Islet of Langerhans (tissue), 1 donor: ENCODE results near the gene MMP11.
"Not testable (repeated sequence)": the region's sequence is repeated elsewhere in the genome, so short reads cannot be mapped to it uniquely, and the experiment has no call there.

Experiments
- FAIRE-seq: peaks from one replicate; lab custom pipeline; 2011; peaks lifted over from hg19 to GRCh38; lab: Jason Lieb, UNC

Gene MMP11, protein sequence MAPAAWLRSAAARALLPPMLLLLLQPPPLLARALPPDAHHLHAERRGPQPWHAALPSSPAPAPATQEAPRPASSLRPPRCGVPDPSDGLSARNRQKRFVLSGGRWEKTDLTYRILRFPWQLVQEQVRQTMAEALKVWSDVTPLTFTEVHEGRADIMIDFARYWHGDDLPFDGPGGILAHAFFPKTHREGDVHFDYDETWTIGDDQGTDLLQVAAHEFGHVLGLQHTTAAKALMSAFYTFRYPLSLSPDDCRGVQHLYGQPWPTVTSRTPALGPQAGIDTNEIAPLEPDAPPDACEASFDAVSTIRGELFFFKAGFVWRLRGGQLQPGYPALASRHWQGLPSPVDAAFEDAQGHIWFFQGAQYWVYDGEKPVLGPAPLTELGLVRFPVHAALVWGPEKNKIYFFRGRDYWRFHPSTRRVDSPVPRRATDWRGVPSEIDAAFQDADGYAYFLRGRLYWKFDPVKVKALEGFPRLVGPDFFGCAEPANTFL

DNA sequence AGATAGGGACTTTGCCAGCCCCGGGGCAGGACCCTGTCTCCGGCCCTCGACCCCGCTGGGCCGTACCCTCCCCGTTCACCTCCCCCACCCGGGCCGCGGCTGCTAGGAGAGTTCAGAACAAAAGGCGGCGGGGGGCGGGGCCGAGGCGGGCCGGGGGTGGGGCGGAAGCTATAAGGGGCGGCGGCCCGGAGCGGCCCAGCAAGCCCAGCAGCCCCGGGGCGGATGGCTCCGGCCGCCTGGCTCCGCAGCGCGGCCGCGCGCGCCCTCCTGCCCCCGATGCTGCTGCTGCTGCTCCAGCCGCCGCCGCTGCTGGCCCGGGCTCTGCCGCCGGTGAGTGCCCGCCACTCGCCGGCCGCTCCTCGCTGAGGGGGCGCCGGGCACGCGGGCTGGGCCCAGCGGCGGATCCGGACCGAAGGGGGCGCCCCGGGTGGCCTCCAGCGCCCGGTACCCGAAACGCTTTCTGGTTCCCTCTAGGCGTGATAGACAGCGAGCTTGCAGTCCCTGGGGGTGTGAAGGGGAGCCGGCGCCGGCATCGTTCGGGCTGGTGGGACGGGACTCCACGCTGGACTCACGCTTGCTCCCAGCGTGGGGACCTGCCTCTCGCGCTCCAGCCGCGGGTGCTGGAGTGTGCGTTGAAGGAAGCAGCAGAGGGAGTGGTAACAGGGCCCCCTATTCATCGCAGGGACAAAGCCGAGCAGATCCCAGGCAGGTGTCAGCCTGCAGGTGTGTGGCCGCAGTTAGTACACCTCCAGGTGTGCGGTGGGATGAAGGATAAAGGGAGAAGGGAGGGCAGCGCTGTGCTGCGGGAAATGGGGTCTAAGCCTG lies at the start of gene MMP11:
MMP11 (plus strand) TSS at position 201 of the 825 bp plus-strand sequence; CDS start at position 223, 22 bp downstream.
- FAIRE-seq: no peak

DNA sequence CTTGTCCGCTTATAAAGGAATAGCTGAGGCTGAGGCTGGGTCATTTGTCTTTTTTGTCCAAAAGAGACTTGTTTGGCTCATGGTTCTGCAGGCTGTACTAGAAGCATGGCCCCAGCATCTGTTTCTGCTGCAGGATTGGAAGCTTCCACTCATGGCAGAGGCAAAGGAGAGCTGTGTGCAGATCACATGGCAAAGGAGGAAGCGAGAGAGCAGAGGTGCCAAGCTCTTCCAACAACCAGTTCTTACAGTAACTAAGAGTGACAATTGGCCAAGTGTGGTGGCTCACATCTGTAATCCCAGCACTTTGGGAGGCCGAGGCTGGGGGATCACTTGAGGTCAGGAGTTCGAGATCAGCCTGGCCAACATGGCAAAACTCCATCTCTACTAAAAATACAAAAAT lies 44.5 kb upstream of the MMP11 start:
- not testable (repeated sequence) for FAIRE-seq

DNA sequence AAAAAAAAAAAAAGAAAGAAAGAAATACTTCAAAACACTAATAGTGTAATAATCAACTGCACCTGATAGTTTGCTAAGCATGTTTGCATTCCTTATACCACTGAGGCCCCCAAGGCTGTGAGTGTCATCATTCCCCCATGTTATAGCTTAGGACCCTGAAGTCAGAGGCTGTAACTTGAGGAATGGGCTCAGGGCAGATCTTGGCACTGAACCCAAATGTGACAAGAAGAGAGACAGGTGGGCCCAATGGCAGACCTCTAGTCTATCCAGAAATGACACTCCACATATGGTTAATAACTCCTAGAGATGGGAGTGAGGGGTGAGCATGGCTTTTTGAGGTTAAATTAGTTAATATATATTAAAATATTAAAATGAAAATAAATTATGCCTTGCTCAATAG lies 35.0 kb upstream of the MMP11 start:
- FAIRE-seq: no peak

DNA sequence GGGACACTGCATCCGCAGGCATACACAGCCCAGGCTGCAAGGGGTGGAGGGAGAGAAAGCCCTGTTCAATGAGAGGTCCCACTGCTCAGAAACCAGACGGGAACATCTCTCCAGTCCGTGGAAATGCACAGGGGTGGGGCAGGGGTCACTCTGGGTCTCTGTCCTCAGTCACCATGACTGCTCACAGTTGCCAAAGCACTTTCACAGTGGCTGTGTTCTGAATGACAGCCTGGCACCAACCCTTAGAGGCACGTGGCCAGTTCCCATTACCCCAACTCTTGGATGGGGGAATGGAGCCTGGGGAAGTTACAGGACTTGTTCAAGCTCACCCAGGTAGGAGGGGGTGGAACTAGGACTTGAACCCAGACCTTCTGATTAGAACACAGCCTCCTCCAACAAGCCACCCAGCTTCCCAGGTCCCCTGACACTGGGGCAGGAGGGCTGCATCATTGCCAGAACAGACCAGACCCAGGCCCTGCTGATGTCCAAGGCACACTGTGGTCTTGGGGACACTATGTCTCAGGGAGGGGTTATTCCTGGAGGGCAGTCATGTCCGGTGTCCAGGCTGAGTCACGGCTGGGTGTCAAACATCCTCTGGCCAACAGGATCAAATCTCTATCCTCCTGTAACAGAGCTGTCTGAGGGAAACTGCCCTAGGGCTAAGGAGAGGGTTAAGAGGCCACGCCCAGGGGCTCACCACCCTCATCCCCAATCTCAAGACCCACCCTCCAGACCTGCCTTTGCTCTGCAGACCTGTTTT lies 30.0 kb upstream of the MMP11 start:
- FAIRE-seq: no peak

DNA sequence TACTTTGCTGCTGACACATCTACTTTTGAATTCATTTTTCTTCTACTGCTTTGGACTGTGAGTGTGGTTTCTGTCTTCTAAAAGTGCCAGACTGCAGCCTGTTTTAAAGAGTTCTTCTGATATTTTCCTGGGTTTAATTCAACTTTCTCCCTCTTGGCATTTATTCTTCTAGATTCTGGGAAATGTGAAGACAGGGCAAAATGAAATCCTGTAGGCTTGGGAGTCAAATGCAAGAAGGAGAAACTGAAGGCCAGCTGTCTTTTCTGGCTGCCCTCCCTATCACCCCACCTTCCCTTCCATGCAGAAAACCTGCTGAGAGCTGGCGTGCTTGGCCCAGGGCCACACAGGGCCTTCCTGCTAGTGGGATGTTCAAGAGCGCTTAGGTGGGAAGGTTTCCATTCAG lies 29.3 kb upstream of the MMP11 start:
- FAIRE-seq: no peak

DNA sequence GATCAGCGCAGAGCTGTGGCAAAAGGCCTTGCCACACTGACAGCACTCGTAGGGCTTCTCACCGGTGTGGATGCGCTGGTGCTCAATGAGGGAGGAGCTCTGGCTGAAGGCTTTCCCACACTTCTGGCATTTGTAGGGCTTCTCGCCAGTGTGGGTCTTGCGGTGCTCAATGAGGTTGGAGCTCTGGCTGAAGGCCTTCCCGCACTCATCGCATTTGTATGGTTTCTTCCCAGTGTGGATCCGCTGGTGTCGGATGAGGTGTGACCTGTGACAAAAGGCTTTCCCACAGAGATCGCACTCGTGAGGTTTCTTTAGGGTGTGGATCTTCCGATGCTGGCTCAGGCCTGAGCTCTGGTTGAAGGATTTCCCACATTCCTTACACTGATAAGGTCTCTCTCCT lies 28.6 kb upstream of the MMP11 start:
- no peak for FAIRE-seq

DNA sequence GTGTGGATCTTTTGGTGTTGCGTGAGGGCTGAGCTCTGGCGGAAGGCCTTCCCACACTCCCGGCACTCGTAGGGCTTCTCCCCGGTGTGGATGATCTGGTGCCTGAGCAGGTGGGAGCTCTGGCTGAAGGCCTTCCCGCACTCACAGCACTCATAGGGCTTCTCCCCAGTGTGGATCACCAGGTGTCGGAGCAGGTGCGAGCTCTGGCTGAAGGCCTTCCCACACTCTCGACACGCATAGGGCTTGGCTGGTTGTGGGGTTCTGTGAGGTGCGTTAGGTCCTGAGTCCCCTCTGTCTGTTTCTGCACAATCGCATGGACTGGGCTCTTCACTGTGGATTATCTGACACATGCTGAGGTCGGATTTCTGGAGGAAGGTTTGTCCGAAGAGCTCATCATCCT lies 28.2 kb upstream of the MMP11 start:
- no peak for FAIRE-seq

DNA sequence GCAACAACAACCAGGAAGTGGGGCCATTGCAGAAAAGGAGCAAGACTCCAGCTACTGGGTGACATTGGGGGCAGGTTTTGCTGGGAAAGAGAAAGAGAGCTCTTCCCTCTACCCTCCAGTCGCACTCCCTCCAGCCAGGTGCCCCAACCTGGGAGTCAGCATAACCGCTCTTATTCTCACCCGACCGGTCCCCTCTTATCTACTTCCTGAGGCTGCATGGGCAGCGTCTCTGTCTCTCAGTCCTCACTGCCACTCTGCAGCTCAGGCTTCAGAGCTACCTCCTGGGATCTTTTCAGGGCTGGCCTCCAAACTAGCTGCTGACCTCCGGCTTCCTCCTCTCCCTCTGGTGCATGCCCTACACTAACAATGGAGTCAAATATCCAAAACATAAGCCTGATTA lies 26.9 kb upstream of the MMP11 start:
- FAIRE-seq: no peak

DNA sequence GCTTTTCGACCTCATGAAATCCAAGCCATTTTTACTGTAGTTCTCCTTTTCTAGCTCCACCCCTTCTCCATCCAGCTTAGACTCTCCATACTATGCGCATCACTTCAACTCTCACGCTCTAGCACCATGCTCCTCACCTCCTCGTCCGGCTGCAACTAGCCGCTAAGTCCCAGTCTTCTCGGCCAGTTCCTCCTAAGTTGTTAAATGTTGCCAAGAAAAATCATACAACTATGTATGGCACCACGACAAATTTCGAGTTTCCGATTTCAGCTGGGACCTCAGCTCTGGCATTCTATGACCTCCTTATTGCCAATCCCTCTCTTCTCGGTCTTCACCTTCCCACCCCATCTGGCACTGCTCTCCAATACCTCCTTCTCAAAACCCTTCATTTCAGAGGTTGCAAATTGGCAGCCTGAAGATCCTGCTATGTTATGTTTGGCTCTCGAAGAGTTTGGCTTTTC lies 22.8 kb upstream of the MMP11 start:
- FAIRE-seq: no peak

DNA sequence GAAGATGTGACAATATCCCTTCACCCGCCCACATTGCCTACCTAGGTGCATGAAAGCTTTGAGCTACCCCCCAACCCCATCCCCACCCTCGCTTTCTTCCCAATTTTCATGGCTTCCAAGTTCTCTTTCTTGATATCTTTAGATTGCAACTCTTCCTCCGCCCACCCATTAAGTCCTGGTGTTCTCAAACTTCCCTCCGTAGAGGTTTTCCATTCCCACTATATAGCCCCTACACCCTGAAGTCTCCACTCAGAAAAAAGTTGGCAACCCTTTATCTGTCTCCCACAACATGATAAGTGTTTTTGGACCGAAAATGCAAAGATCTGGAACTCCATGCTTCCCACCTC lies 22.3 kb upstream of the MMP11 start:
- no peak for FAIRE-seq

DNA sequence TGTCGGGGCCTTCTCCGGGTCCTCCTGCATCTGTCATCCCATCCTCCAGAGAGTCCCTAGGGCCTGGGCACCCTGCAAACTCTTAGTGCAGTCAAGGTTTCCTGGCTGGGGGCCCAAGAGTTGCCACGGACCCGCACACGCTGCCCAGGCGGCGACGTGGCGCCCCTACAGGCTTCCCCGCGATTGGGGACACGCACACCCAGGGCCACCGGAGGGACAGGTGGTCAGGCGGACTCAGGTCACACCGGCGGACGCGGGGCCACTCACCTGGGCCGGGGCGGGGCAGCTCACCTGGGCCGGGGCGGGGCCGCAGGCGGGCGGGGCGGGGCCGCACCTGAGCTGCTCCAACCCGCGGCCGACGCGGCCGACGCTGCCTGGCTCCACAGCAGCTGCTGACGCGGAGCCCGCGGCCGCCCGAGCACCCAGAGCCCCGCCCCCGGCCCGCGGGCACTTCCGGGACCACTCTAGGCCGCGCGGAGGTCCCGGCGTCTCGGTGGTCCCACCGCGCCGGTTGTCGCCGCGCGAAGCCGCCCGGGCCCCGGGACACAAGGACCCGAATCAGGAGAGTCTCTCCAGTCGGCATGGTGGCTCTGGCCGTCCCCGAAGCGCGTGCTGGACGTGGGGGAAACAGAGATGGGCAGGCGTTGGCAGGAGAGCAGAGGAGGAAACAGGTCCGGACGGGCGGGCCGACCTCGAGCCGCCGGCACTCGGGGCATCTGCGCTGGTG lies 21.8 kb upstream of the MMP11 start, which contains the start of gene ZNF70:
ZNF70 (minus strand) TSS at position 399 of the 727 bp plus-strand sequence. CDS start 5,972 bp downstream, outside the sequence.
- FAIRE-seq: no peak

DNA sequence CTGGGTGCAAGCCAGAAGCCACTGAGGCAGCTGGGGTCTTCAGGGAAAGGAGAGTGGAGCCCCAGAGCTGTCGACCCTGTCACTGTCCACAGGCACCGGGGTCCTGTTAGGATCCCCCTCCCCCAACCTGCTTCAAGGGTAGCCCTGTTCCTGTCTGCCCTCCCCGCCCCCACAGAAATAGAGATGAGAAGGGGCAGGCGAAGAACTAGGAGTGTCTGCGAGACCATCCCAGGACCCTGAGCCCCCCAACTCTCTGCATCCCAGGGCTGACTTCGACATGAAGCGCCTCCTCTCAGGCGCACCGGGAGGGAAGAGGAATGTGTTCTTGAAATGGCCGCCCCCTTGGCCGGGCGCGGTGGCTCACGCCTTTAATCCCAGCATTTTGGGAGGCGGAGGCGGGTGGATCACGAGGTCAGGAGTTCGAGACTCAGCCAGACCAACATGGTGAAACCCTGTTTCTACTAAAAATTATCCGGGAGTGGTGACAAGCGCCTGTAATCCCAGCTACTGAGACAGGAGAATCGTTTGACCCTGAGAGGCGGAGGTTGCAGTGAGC lies 21.1 kb upstream of the MMP11 start:
- no peak for FAIRE-seq

DNA sequence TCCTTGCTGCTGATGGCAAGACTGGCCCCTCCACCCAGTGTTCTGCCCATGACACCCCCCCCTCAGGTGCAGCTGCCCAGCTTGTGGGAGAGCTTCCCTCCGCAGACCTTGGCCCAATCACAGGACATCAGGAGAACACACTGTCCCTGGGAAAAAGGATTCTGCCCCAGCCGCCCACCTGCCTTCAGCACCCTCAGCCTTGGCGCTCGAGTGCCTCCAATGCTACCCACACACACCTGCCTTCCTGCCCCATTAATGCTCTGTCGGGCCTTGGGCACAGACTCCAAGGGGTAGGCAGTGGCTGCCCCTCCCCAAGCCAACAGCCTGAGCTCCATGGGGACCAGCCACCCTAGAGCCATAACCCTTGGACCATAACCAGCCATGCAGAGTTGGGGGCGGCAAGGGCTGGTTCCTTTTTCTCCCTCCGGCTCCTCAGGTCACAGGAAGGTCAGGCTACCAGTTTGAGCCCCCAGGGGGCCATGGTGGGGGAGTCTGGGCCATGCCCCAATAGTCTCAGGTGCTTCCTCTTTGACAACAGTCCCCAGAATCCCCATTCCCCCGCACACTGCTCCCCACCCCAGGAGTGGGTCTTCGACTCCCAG lies 20.5 kb upstream of the MMP11 start:
- no peak for FAIRE-seq

DNA sequence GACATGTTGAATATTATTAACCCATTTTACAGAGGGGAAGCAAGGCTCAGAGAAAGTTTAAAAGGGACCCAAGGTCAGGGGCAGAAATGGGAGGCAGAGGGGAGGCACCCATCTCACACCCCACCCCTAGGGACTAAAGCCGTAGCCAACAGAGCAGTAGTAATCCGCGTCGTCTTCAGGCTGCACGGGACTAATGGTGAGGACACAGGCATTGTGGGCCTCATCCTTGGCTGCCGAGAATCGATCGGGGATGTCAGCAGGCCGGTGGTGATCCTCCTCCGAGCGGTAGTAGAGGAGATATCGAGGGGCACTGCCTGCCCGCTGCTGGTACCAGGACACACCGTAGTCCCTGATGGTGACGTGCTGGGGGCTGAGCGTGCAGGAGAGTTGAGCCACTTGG lies 19.9 kb upstream of the MMP11 start:
- no peak for FAIRE-seq

DNA sequence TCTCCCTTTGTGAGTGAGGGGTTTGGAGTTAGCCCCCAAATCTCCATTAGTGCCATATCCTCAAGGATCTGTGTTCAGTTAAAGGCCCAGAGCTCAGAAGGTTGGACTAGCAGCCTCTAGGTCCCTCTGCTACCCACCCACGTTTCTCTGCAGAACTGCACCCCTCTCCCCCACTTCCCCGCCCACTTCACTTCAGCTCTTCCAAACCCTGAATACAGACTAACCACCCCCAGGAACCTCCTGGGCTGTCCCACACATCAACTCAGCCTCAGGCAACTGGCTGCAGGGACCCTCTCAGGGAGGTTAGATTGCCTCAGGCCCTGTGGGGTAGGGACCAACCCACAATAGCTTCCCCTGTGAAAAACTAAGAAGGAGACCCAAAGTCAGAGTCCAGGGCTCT lies 19.3 kb upstream of the MMP11 start:
- no peak for FAIRE-seq

DNA sequence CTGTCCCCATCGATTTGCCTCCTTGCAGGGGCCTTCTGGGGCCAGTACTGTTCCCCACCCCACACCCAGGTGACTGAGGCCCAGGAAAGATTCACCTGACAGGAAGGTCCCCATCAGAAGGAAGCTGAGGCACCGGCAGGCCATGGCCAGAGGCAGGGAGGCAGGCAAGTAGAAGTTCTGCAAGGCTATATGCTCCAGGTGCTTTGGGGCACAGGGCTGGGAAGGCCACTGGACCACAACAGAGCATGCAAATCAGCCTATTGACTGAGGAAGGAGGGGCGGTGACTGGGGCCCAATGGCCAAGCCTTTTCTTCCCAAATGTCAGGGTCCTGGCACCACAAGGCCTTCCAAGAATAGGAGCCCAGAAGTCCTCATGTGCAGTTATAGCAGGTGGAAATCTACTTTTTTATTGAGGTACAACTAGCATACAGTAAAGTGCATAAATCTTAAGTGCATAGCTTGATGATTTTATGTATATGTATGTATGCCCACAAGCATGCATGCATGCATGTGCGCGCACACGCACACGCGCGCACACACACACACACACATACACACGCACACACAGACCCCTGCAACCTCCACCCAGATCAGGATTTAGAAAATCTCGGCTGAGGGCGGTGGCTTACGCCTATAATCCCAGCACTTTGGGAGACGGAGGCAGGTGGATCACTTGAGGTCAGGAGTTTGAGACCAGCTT lies 18.3 kb upstream of the MMP11 start, which contains the start of gene VPREB3:
VPREB3 (minus strand) TSS at position 206 of the 700 bp plus-strand sequence; CDS start at position 144, 62 bp downstream.
- FAIRE-seq: no peak

DNA sequence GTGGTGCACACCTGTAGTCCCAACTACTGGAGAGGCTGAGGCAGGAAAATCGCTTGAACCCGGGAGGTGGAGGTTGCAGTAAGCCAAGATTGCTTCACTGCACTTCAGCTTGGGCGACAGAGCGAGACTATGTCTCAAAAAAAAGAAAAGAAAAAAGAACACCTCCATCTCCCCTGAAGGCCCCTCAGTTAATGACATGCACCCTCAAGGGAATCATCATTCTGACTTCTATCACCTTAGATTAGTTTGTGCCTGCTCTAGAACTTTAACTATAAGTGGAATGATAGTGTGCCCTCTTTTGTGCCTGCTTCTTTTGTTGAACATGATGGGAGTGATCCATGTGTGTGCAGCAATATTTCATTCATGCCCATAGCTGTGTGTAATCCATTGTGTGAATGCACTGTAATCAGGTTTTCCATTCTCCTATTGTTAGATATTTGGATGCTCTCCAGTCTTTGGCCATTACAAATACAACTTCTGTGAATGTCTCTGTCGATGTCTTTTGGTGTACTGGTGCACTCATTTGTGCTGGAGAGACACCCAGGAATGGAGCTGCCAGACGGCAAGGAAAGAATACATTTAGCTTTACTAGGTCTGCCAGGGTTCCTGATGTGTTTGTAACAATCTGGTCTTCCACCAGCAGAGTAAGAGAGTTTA lies 17.5 kb upstream of the MMP11 start:
- no peak for FAIRE-seq

DNA sequence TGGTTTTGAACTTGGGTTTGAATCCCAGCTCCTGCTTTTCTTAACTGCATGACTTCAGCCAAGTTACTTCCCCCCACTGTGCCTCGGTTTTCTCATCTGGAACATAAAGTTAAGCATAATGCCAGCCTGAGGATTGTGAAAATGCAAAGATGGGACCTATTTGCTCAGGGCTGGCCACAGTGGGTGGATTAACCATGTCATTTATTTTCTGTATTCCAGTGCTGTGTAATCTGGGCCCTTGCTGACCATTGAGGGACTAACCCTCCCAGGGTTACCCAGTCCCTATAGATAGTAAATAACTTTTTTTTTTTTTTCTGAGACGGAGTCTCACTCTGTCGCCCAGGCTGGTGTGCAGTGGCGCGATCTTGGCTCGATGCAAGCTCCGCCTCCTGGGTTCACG lies 16.9 kb upstream of the MMP11 start:
- FAIRE-seq: no peak

DNA sequence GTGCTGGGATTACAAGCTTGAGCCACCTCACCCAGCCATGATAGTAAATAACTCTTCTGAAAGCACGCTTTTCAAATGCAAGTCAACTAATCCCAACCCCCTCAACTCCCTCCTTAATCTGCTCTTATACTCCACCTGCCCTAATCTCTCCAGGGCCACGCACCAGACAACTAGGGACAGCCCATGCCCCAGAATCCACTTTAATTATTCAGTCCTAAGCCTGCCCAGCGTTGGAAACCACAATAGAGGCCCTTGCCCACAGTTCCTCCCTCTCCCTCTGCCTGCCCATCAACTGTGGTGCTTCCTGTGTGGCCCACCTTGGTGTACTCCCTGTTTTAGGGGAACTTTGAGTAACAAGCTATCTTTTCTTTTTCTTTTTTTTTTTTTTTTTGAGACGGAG lies 15.8 kb upstream of the MMP11 start:
- no peak for FAIRE-seq

DNA sequence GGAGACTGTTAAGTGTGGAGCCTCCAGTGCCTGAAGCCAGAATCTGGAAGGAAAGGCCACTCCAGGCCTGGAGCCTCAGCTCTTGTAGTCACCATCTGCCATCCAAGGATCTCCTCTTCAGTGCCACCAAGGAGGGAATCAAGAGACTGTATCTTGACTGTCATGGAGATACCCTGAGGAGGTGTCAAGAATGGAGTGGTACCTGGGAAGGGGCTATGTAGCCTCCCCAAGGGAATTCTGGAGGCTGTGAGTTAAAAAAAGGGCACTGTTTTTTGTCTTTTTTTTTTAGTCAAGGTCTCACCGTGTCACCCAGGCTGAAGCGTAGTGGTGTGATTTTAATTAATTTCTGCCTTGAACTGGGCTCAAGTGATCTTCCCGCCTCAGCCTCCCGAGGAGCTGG lies 13.1 kb upstream of the MMP11 start:
- no peak for FAIRE-seq
